HTERT RPE-1 (cell line): Measurements from ENCODE around the gene CRYBG2.

Experiments
- in situ Hi-C: fragments of 300-500 bp; cut with MboI; formaldehyde crosslinking; loops from 4 replicates; pipeline ENCODE4 v1.14.3; 2020; ENCODE audit warnings: low sequenced_read_pairs

CRYBG2 gene

DNA sequence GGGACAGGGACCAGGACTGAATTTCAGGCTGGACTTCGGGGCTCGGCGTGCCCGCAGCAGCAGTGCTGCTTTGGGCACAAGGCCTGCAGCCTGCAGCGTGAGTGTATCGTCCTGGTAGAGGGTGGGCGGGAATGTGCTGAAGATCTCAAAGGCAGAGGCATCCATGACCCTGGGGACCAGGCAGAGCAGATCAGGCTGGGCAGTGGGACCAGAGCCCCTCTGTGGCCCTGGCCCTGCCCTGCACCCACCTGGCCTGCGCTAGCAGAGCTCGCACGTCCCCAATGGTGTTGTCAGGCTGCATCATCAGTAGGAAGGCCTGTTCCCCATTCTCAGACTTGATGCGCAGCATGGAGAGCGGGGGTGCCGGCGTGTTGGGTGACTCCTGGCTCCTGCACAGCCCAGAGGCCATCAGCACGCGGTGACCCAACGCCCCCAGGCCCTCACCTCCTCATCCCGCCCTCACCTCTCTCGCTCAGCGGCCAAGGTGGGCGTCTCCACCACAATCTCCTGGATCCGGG lies 71.5 kb downstream of the CRYBG2 start:
- in situ Hi-C loops: no loop called here

DNA sequence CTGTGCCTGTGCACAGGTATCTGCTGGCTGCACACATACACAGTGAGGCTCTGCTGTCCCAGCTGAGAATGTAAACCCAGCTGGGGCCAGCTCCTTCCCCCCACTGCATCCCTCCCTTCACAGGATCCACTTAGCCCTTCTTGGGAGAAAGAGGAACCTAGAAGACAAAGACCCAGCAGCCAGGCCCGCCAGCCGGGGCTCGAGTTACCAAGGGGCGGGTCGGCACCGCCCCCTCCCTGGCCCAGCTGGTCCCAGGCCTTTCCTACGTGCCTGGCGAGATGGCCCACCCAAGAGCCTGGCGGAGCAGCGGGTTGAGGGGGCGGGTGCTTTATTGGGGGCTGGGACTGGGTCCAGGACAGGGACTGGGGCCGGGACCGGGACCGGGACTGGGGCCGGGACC lies 72.0 kb downstream of the CRYBG2 start:
- in situ Hi-C loops: no loop called here

DNA sequence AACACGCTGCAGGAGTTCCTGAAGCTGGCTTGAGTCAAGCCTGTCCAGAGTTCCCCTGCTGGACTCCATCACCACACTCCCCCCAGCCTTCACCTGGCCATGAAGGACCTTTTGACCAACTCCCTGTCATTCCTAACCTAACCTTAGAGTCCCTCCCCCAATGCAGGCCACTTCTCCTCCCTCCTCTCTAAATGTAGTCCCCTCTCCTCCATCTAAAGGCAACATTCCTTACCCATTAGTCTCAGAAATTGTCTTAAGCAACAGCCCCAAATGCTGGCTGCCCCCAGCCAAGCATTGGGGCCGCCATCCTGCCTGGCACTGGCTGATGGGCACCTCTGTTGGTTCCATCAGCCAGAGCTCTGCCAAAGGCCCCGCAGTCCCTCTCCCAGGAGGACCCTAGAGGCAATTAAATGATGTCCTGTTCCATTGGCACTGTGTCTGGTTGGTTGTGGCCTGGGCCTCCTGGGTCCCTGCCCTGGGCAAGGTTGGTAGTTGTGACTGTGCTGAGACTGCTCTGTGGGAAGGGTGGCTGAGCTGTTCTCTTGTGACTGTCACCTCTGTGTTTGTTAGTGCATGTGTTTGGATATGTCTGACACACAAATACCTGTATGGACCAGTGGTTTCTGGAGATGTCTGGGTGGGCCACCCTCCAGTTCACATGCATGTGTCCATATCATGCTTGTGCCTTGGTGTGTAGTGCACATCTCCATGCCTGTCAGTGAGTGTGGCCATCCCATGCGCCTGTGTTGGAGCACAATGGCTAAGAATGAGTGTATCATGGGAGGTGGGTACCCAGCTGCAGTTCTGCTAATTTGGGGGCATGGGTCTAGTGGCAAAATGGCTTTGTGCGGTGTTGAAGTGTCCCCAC lies 72.6 kb downstream of the CRYBG2 start:
- in situ Hi-C loops: no loop called here

DNA sequence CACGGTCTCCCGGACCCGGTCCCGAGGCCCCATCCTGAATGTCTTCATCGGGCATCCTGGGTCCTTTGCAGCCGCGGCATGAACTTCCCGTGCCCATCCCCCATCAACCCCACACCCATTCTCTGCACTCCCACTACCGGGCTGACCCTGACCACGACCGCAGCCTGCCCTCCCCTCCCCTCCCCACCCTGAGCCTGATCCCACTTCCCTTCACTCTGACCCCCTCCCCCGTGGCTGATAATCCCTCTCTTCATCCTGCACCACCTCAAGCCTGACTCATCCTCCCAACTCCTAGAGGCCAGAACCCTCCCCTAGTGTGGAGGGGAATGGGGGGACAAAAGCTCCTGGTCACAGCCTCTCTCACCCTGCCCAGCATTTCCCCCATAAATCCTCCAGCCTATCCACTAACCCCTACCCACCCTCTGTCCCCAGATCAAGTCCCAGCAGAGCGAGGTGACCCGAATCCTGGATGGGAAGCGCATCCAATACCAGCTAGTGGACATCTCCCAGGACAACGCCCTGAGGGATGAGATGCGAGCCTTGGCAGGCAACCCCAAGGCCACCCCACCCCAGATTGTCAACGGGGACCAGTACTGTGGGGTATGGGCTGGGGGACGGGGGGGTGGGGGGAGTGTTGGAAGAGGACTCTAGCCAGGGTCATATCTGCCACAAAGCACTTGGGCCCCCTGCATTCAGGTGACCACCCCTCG lies 73.4 kb downstream of the CRYBG2 start:
- in situ Hi-C loops: no loop called here

GRCh38 chr1:26279456-26280332 lies 74.2 kb downstream of the CRYBG2 start, which contains the start of gene SH3BGRL3:
SH3BGRL3 (plus strand) TSS chr1:26280086; CDS start chr1:26280156, 70 bp downstream.
- in situ Hi-C loops: no loop called here

GRCh38 chr1:26278724-26279455 lies 75.0 kb downstream of the CRYBG2 start:
- in situ Hi-C loops: no loop called here

DNA sequence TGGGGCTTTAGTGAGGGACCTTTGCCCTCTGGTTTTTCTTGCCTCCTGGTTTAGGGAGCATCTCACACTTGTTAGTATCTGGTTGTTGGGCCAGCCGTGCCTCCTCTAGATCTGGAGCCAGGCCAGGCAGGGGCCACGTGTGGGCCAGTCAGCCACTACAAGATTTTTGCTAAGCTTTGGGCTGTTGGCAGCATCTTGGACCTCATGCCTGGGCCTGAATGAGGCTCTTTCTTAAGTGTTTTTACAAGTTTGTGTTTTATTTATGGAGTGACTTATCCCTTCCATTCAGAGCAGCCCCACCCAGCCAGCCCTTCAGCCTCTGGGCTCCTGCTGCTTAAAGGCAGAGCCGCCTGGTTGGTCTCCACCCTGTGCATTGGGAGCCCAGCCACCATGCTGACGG lies 75.6 kb downstream of the CRYBG2 start:
- in situ Hi-C loops: no loop called here

DNA sequence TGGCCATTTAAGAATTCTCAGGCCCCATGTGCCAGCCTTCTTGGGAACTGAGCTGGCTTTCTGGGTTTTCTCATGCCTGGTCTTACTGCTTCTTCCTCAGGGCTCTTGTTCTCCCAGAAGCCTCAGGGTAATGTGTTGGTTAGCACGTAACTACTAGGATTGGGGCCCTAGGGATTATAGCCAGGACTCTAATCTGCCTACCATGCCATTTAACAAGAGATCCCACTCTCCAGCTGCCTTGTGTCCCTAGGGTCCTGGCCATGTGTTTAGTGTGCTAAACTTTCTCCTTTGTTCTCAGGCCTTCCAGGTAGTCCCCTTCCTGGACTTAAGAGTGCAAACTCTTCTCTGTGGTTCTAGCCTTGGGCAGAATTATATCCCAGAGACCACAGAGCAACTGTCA lies 76.2 kb downstream of the CRYBG2 start:
- in situ Hi-C loops: no loop called here

DNA sequence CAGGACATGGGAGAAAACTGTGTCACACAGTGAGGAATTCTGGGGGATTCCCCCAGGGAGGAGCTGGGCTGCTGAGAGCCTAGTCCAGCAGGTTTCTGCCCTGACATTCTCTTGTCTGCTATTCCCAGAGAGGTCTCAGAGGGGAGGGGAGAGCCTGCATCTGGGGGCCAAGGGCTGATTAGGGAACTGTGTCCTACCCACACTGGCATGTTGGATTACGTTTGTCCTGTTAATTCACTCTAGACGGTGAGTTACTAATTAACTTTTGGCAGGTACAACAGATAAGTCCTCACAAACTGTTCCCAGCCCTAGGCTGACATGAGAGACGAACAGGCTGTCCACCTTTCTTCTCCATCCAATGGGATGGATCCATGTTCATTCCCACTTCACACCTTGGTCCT lies 76.7 kb downstream of the CRYBG2 start:
- in situ Hi-C loops: no loop called here

GRCh38 chr1:26276432-26276838 lies 77.5 kb downstream of the CRYBG2 start:
- in situ Hi-C loops: no loop called here

GRCh38 chr1:26275580-26276431 lies 78.1 kb downstream of the CRYBG2 start:
- in situ Hi-C loops: no loop called here

GRCh38 chr1:26274801-26275425 lies 79.0 kb downstream of the CRYBG2 start:
- in situ Hi-C loops: no loop called here
